Type B pancreatic cell (in vitro differentiated cells): ENCODE measurements around the gene SYNJ2. TPM values are rescaled to one million over a fixed set of nuclear protein-coding genes. Genes with fewer than 3 reads are reported as not detected.

Source experiments
- DNase-seq: peaks from one replicate; pipeline ENCODE4 v3.0.0; 2021; ENCODE audit warnings: mixed read lengths; ENCODE audit not compliant: unreplicated experiment; ENCODE audit errors: extremely low spot score
- H3K27ac Mint-ChIP-seq: 2 replicates; pipeline ENCODE4 v1.8.0; 2021; ENCODE audit warnings: mild to moderate bottlenecking, mixed read lengths
- H3K27me3 Mint-ChIP-seq: 2 replicates; pipeline ENCODE4 v1.8.0; 2021; ENCODE audit warnings: mixed read lengths
- H3K36me3 Mint-ChIP-seq: 2 replicates; pipeline ENCODE4 v1.8.0; 2021; ENCODE audit warnings: mixed read lengths
- H3K4me1 Mint-ChIP-seq: one replicate; pipeline ENCODE4 v1.8.0; 2021; ENCODE audit warnings: mixed read lengths; ENCODE audit not compliant: unreplicated experiment
- H3K4me3 Mint-ChIP-seq: 2 replicates; pipeline ENCODE4 v1.8.0; 2021; ENCODE audit warnings: mild to moderate bottlenecking, mixed read lengths
- H3K9me3 Mint-ChIP-seq: 2 replicates; pipeline ENCODE4 v1.8.0; 2021; ENCODE audit warnings: mixed read lengths
- total RNA-seq: library from RNA; stranded (reverse); gene quantifications from 2 replicates; pipeline ENCODE4 v1.2.1, GENCODE V29; 2021; ENCODE audit warnings: low replicate concordance
- TF ChIP-seq, protein P1 (sequence below): fragments of 200-600 bp; sonication (generic); conservative IDR thresholded peaks from 2 replicates; pipeline ENCODE4 v1.5.0; 2021; ENCODE audit warnings: antibody characterized with exemption, mild to moderate bottlenecking

The SYNJ2 gene
- total RNA-seq, 1 donor from 2014 or later: 17.0 TPM

- H3K4me3 Mint-ChIP-seq: no peak overlapping the region
- H3K9me3 Mint-ChIP-seq: no peaks in the 10 kb centered on the region
- peak overlapping the region; percentile 51 for H3K27ac Mint-ChIP-seq
- TF ChIP-seq, protein P1, sequence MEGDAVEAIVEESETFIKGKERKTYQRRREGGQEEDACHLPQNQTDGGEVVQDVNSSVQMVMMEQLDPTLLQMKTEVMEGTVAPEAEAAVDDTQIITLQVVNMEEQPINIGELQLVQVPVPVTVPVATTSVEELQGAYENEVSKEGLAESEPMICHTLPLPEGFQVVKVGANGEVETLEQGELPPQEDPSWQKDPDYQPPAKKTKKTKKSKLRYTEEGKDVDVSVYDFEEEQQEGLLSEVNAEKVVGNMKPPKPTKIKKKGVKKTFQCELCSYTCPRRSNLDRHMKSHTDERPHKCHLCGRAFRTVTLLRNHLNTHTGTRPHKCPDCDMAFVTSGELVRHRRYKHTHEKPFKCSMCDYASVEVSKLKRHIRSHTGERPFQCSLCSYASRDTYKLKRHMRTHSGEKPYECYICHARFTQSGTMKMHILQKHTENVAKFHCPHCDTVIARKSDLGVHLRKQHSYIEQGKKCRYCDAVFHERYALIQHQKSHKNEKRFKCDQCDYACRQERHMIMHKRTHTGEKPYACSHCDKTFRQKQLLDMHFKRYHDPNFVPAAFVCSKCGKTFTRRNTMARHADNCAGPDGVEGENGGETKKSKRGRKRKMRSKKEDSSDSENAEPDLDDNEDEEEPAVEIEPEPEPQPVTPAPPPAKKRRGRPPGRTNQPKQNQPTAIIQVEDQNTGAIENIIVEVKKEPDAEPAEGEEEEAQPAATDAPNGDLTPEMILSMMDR: no peak
- H3K27me3 Mint-ChIP-seq: no peaks in the 10 kb centered on the region
- H3K4me1 Mint-ChIP-seq: peaks cover 17% of the 10 kb centered on the region
- no peak for DNase-seq
- H3K36me3 Mint-ChIP-seq: peaks cover 18% of the 10 kb centered on the region
These were observed 64.8 kb downstream of the SYNJ2 start for GRCh38 chr6:158046201-158047126.

GRCh38 chr6:158047127-158047518 lies 65.5 kb downstream of the SYNJ2 start:
- Mint-ChIP-seq H3K9me3 (no peaks in the 10 kb centered on the region), H3K36me3 (peaks cover 18% of the 10 kb centered on the region), H3K27ac (peak overlapping the region; percentile 51), H3K27me3 (no peaks in the 10 kb centered on the region), H3K4me1 (peaks cover 12% of the 10 kb centered on the region), H3K4me3 (no peak overlapping the region)
- TF ChIP-seq, protein P1: no peak
- DNase-seq: no peak

- no peak for DNase-seq
These were observed 66.1 kb downstream of the SYNJ2 start for GRCh38 chr6:158047563-158048323.

DNA sequence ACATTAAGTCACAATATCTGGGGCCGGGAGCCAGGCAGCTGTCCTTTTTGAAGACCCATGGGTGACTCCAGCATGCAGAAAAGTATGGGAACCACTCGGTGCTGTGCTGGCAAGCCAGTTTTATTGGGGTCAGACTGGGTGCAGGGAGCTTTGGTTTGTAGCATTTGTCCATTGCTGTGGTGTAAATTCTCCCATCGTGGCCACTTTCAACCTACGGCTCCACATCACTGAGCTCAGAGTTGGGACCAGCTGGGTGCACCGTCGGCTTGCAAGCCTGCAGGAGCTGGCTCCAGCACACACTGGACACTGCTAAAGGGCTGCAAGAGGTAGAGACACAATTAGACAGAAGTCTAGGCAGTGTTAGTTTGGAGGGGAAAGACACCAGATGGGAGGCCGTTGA lies 66.9 kb downstream of the SYNJ2 start:
- DNase-seq: no peak
- Mint-ChIP-seq H3K4me3 (no peak overlapping the region), H3K36me3 (peaks cover 12% of the 10 kb centered on the region), H3K9me3 (no peaks in the 10 kb centered on the region), H3K27ac (peak overlapping the region; percentile 48), H3K27me3 (no peaks in the 10 kb centered on the region), H3K4me1 (peaks cover 4% of the 10 kb centered on the region)
- TF ChIP-seq, protein P1: no peak

More at GRCh38 chr6:158047563-158048323, 66.1 kb downstream of the SYNJ2 start:
- H3K4me3 Mint-ChIP-seq: no peak overlapping the region
- peaks cover 6% of the 10 kb centered on the region for H3K4me1 Mint-ChIP-seq
- no peaks in the 10 kb centered on the region for H3K27me3 Mint-ChIP-seq
- TF ChIP-seq, protein P1: no peak
- no peaks in the 10 kb centered on the region for H3K9me3 Mint-ChIP-seq
- H3K36me3 Mint-ChIP-seq: peaks cover 12% of the 10 kb centered on the region
- H3K27ac Mint-ChIP-seq: no peak overlapping the region

GRCh38 chr6:158049055-158050028 lies 67.7 kb downstream of the SYNJ2 start:
- TF ChIP-seq, protein P1: no peak
- Mint-ChIP-seq H3K27ac (no peak overlapping the region), H3K9me3 (no peaks in the 10 kb centered on the region)

More at GRCh38 chr6:158049055-158050028, 67.7 kb downstream of the SYNJ2 start:
- no peaks in the 10 kb centered on the region for H3K27me3 Mint-ChIP-seq
- H3K4me1 Mint-ChIP-seq: peaks cover 4% of the 10 kb centered on the region
- peaks cover 12% of the 10 kb centered on the region for H3K36me3 Mint-ChIP-seq
- H3K4me3 Mint-ChIP-seq: no peak overlapping the region
- DNase-seq: no peak
